ENCODE data around the gene FBLN2.

FBLN2 gene

GRCh38 chr3:13644341-13645117, 95.6 kb downstream of the FBLN2 start:
- peaks cover 67% of the 10 kb centered on the region for H3K27me3 ChIP-seq (ENCODE audit: low read depth, low read length)
- H4K20me1 ChIP-seq (ENCODE audit: insufficient read depth, low read length) = no peaks in the 10 kb centered on the region
- H3K4me1 ChIP-seq (ENCODE audit: low read length) = peaks cover 4% of the 10 kb centered on the region; the same call in 1 of the 2 replicates
- no peak overlapping the region for H3K27ac ChIP-seq (ENCODE audit: low read length)
- no peaks in the 10 kb centered on the region for H3K36me3 ChIP-seq (replicated peaks; ENCODE audit: low read depth, low read length)
- no peak overlapping the region for H3K4me2 ChIP-seq (ENCODE audit: low read length)
- H3K4me3 ChIP-seq (ENCODE audit: low read length) = no peak overlapping the region
- no peak overlapping the region for H2AFZ ChIP-seq (ENCODE audit: low read depth, low read length)
- H3K79me2 ChIP-seq (ENCODE audit: low read length) = no peaks in the 10 kb centered on the region
- H3K9me3 ChIP-seq (ENCODE audit: insufficient read depth, low read length) = no peaks in the 10 kb centered on the region
- no peak for TF ChIP-seq EZH2phosphoT487 (IDR thresholded peaks at IDR 0.05; ENCODE audit: low read depth)
- TF ChIP-seq CTCF (IDR thresholded peaks at IDR 0.05; ENCODE audit: low read depth, low read length) = no peak
- no peak overlapping the region for H3K9ac ChIP-seq (ENCODE audit: low read length)

GRCh38 chr3:13645801-13646637, 97.1 kb downstream of the FBLN2 start:
- Histone ChIP-seq H3K9ac (ENCODE audit: low read length) (no peak overlapping the region), H3K4me3 (ENCODE audit: low read length) (no peak overlapping the region), H4K20me1 (ENCODE audit: insufficient read depth, low read length) (no peaks in the 10 kb centered on the region), H3K9me3 (ENCODE audit: insufficient read depth, low read length) (no peaks in the 10 kb centered on the region), H2AFZ (ENCODE audit: low read depth, low read length) (no peak overlapping the region), H3K36me3 (replicated peaks; ENCODE audit: low read depth, low read length) (no peaks in the 10 kb centered on the region), H3K4me2 (ENCODE audit: low read length) (no peak overlapping the region), H3K4me1 (ENCODE audit: low read length) (peaks cover 11% of the 10 kb centered on the region), H3K79me2 (ENCODE audit: low read length) (no peaks in the 10 kb centered on the region), H3K27ac (ENCODE audit: low read length) (no peak overlapping the region), H3K27me3 (ENCODE audit: low read depth, low read length) (peaks cover 78% of the 10 kb centered on the region)
- TF ChIP-seq CTCF (IDR thresholded peaks at IDR 0.05; ENCODE audit: low read depth, low read length) = no peak
- TF ChIP-seq EZH2phosphoT487 (IDR thresholded peaks at IDR 0.05; ENCODE audit: low read depth) = no peak

GRCh38 chr3:13647298-13648059, 98.6 kb downstream of the FBLN2 start:
- Histone ChIP-seq H2AFZ (ENCODE audit: low read depth, low read length) (no peak overlapping the region), H3K27me3 (ENCODE audit: low read depth, low read length) (peaks cover 74% of the 10 kb centered on the region), H3K9me3 (ENCODE audit: insufficient read depth, low read length) (no peaks in the 10 kb centered on the region)

More at GRCh38 chr3:13647298-13648059, 98.6 kb downstream of the FBLN2 start:
- Histone ChIP-seq H3K4me2 (ENCODE audit: low read length) (0 out of 2 replicates have a peak overlapping the region, but pooled peaks have one; percentile 1), H3K4me1 (ENCODE audit: low read length) (peaks cover 11% of the 10 kb centered on the region), H4K20me1 (ENCODE audit: insufficient read depth, low read length) (no peaks in the 10 kb centered on the region), H3K4me3 (ENCODE audit: low read length) (no peak overlapping the region), H3K9ac (ENCODE audit: low read length) (no peak overlapping the region), H3K36me3 (replicated peaks; ENCODE audit: low read depth, low read length) (no peaks in the 10 kb centered on the region), H3K79me2 (ENCODE audit: low read length) (no peaks in the 10 kb centered on the region), H3K27ac (ENCODE audit: low read length) (no peak overlapping the region)
- TF ChIP-seq EZH2phosphoT487 (IDR thresholded peaks at IDR 0.05; ENCODE audit: low read depth) (no peak), CTCF (IDR thresholded peaks at IDR 0.05; ENCODE audit: low read depth, low read length) (no peak)
